Lung (tissue), 12 donors: Measurements from ENCODE around the gene KRTAP5-2. TPM values are rescaled to one million over a fixed set of nuclear protein-coding genes. Genes with fewer than 3 reads are reported as not detected.
A peak's percentile ranks its signal among the peaks of the same experiment; 100 is the strongest.
"Not testable (repeated sequence)": the region's sequence is repeated elsewhere in the genome, so short reads cannot be mapped to it uniquely, and the experiment has no call there.

Experiments used
- ATAC-seq: fragments of 200-7000 bp; cut with Tn5 transposase; one replicate; pipeline ENCODE4 v1.9.1; 2020; ENCODE audit warnings: moderate number of reproducible peaks; ENCODE audit not compliant: insufficient read depth, low FRiP score
- DNase-seq, 3 donors: peaks; one replicate each; pipeline ENCODE4 v3.0.0-alpha.2; 2013 to 2017
- H3K27ac ChIP-seq, 2 donors: one replicate each; pipeline ENCODE4 v1.5.1; 2013; ENCODE audit warnings: mild to moderate bottlenecking in 2 of 2, moderate library complexity in 2 of 2, control low read depth in 1 of 2, inconsistent platforms in 1 of 2, low read depth in 1 of 2, low read length in 1 of 2
- H3K27me3 ChIP-seq, 3 donors: one replicate each; pipeline ENCODE4 v1.5.1; 2013; ENCODE audit warnings: low read length in 2 of 3; ENCODE audit not compliant: control insufficient read depth in 3 of 3, insufficient read depth in 3 of 3
- H3K36me3 ChIP-seq, 4 donors: one replicate each; pipeline ENCODE4 v1.5.1; 2013; ENCODE audit warnings: low read length in 4 of 4, mild to moderate bottlenecking in 1 of 4, moderate library complexity in 1 of 4; ENCODE audit not compliant: control insufficient read depth in 4 of 4, insufficient read depth in 4 of 4
- H3K4me1 ChIP-seq, 5 donors: one replicate each; pipeline ENCODE4 v1.5.1; 2013; ENCODE audit warnings: low read length in 5 of 5, mild to moderate bottlenecking in 2 of 5, moderate library complexity in 1 of 5; ENCODE audit not compliant: control insufficient read depth in 5 of 5, insufficient read depth in 5 of 5
- H3K4me3 ChIP-seq: one replicate; pipeline ENCODE4 v1.5.1; 2013; ENCODE audit warnings: mild to moderate bottlenecking, control low read depth, moderate library complexity
- H3K9ac ChIP-seq, 2 donors: one replicate each; pipeline ENCODE4 v1.5.1; 2013; ENCODE audit warnings: low read length in 2 of 2, control low read depth in 1 of 2; ENCODE audit not compliant: insufficient read depth in 1 of 2
- H3K9me3 ChIP-seq, 4 donors: one replicate each; pipeline ENCODE4 v1.5.1; 2013; ENCODE audit warnings: low read length in 3 of 4, mild to moderate bottlenecking in 1 of 4, moderate library complexity in 1 of 4; ENCODE audit not compliant: control insufficient read depth in 4 of 4, insufficient read depth in 3 of 4
- CTCF ChIP-seq: IDR thresholded peaks from 2 replicates; pipeline ENCODE4 v1.5.1; 2012; ENCODE audit warnings: mild to moderate bottlenecking; ENCODE audit errors: control extremely low read depth, extremely low read depth
- WGBS, 2 donors: extraction: QIAGEN DNeasy Blood & Tissue Kit; methylation state at CpG; one replicate each; pipeline ENCODE4 v1.1.7; 2013; 5-methylcytosine and 5-hydroxymethylcytosine counted together
- polyA plus RNA-seq, 2 donors: library from polyadenylated mRNA; stranded (reverse); fragments of 200-250 nt; gene quantifications; one replicate each; pipeline ENCODE4 v1.2.1, GENCODE V29; 2013
- total RNA-seq, 2 donors: library from RNA; depleted of rRNA in 1 of 2; stranded (reverse); fragments of >200 nt in 1 of 2; gene quantifications; one replicate each; pipeline ENCODE4 v1.2.1, GENCODE V29; 2014 to 2021
- donor health status: control.
- donor health status: control.
- donor health status: Bipolar disorder and iron deficiency.
- donor health status: healthy.
- donor health status: DM: yes; HTN: yes; CAD: no.

The KRTAP5-2 gene
- total and polyA plus RNA-seq, 4 donors, result 0.12 TPM; not detected in 3

- WGBS, 2 donors, result 83 to 87% methylated on average over 9 of the region's 9 CpGs
- Histone ChIP-seq H3K27ac (no peak overlapping the region), H3K9me3 (peaks cover 0 to 1% (median 0%) of the 10 kb centered on the region in 4 donors), H3K4me3 (no peak overlapping the region), H3K9ac (no peak overlapping the region), H3K36me3 (no peaks in the 10 kb centered on the region), H3K27me3 (peaks cover 0 to 26% (median 12%) of the 10 kb centered on the region in 3 donors), H3K4me1 (peaks cover 0 to 5% (median 0%) of the 10 kb centered on the region in 5 donors)
- DNase-seq, result no peak
- TF ChIP-seq CTCF, result no peak
- ATAC-seq, result no peak
Observed at GRCh38 chr11:1592628-1593027, 5.5 kb downstream of the KRTAP5-2 start.

GRCh38 chr11:1589996-1590395 lies 8.1 kb downstream of the KRTAP5-2 start:
- TF ChIP-seq CTCF, result no peak
- ATAC-seq, result no peak
- Histone ChIP-seq H3K9me3 (peaks cover 0 to 1% (median 0%) of the 10 kb centered on the region in 4 donors), H3K4me1 (peaks cover 0 to 5% (median 0%) of the 10 kb centered on the region in 5 donors), H3K27me3 (peaks cover 0 to 20% (median 9%) of the 10 kb centered on the region in 3 donors), H3K36me3 (peaks cover 0 to 2% (median 0%) of the 10 kb centered on the region in 4 donors), H3K4me3 (no peak overlapping the region), H3K9ac (no peak overlapping the region), H3K27ac (peak overlapping the region in 1 of 2 donors; percentile 45)
- 91 to 94% methylated on average over 6 of the region's 6 CpGs for WGBS, 2 donors
- no peak for DNase-seq

GRCh38 chr11:1589191-1589963 lies 8.7 kb downstream of the KRTAP5-2 start:
- not testable (repeated sequence) for H3K4me3 ChIP-seq, H3K9ac ChIP-seq, H3K4me1 ChIP-seq, H3K36me3 ChIP-seq, H3K9me3 ChIP-seq, DNase-seq
- peaks cover 0 to 20% (median 8%) of the 10 kb centered on the region in 3 donors for H3K27me3 ChIP-seq
- 16 to 23% methylated on average over 8 of the region's 10 CpGs for WGBS, 2 donors
- H3K27ac ChIP-seq, result peak overlapping the region in 1 of 2 donors; percentile 45
- peak; percentile 69 for ATAC-seq

- H3K9ac ChIP-seq, result no peak overlapping the region
- no peak overlapping the region for H3K4me3 ChIP-seq
- no peak overlapping the region for H3K27ac ChIP-seq
- peaks cover 0 to 5% (median 0%) of the 10 kb centered on the region in 5 donors for H3K4me1 ChIP-seq
- peaks cover 0 to 1% (median 0%) of the 10 kb centered on the region in 4 donors for H3K9me3 ChIP-seq
- peaks cover 0 to 5% (median 3%) of the 10 kb centered on the region in 3 donors for H3K27me3 ChIP-seq
- TF ChIP-seq CTCF, result no peak
- H3K36me3 ChIP-seq, result peaks cover 0 to 2% (median 0%) of the 10 kb centered on the region in 4 donors
- DNase-seq, result no peak
- 80 to 84% methylated on average over 2 of the region's 2 CpGs for WGBS, 2 donors
- ATAC-seq, result no peak
Observed at GRCh38 chr11:1586699-1587098, 11.4 kb downstream of the KRTAP5-2 start.

GRCh38 chr11:1584661-1585370 lies 13.3 kb downstream of the KRTAP5-2 start, which contains the start of gene KRTAP5-1:
KRTAP5-1 (minus strand) TSS chr11:1585283; CDS start chr11:1585249, 34 bp downstream.
- WGBS, 2 donors, result 33 to 67% methylated on average over 9 of the region's 9 CpGs
- H3K4me3 ChIP-seq, H3K27ac ChIP-seq, H3K4me1 ChIP-seq, ATAC-seq, H3K9me3 ChIP-seq, DNase-seq, H3K9ac ChIP-seq, H3K36me3 ChIP-seq, H3K27me3 ChIP-seq: not testable (repeated sequence)
